ENCODE data around the gene TMEM94. TPM values are rescaled to one million over a fixed set of nuclear protein-coding genes. Genes with fewer than 3 reads are reported as not detected.

Gene TMEM94
- polyA plus RNA-seq, 2 of the 4 experiments (the other 2 are of a cell fraction): 30.5 to 63.8 TPM

DNA sequence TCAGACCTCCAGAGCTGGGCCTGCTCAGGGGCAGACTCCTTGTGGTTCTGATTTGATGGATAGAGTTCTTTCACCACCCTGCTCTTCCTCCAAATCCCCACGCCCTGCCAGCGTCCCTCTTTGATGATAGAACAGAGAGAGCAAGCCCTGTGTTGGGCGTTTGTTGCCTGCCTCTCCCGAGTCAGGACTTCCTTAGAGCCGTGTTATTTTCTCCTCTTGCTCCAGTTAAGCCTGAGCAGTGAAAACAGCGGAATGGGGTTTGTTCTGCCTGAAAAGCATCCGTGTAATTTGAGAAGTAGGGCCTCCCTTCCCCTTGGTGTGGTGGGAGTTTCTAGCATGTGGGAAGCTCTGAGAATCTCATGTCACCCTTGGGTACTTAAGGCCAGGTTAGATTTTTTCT is 22.1 kb downstream of the TMEM94 start:
- no peak overlapping the region for H3K27ac ChIP-seq
- no peak overlapping the region for H3K4me3 ChIP-seq
- no peaks in the 10 kb centered on the region for H3K9me3 ChIP-seq
- TF ChIP-seq JUN (IDR thresholded peaks at IDR 0.05) (no peak), HEYL (CRISPR knock-in tag; IDR thresholded peaks at IDR 0.05) (no peak), RAD21 (conservative IDR thresholded peaks at IDR 0.05 in 1 of 2, IDR thresholded peaks at IDR 0.05 in 1 of 2) (no peak), MAZ (IDR thresholded peaks at IDR 0.05; ENCODE audit: borderline replicate concordance, low read depth, low read length) (no peak)
- DNase-seq (ENCODE audit: low read depth in 1 of 2, low spot score in 1 of 2) (no peak), ATAC-seq (no peak), FAIRE-seq (no peak)
- CTCF ChIA-PET: interaction anchor here (0.7 to 1.3 kb wide), 6 partner anchors 10 to 298 kb away, joined by 3 to 4 read pairs (median 4); partner anchors contain the start of gene SMIM5
- no peaks in the 10 kb centered on the region for H3K4me1 ChIP-seq
- 91% methylated on average over 7 of the region's 7 CpGs for WGBS (ENCODE audit: missing lambda C conversion rate)
- POLR2A ChIA-PET: no interaction called here
- H3K4me2 ChIP-seq: no peak overlapping the region

DNA sequence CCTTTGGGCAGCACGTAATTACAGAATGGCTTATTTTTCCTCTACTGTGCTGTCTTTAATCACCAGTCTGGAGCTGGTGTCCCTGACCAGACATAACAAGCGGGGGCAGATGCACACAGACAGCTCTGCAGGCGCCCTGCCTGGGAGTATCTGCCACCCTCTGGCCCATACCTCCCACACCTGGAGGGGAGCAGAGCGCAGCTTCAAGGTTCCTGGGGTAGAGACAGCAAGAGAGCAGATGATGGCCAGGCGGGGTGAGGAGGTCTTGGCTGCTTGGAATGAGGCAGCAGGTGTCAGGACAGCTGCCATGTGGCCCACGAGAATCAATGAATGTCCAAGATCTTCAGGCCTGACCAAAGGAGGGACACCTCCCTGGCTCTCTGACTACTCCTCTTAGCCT is 23.8 kb downstream of the TMEM94 start:
- CTCF ChIA-PET: interaction anchor here (0.6 to 2.1 kb wide), 11 partner anchors 10 to 153 kb away, joined by 3 to 7 read pairs (median 4); partner anchors contain the start of genes SMIM5 and TSEN54
- 92% methylated on average over 6 of the region's 6 CpGs for WGBS (ENCODE audit: missing lambda C conversion rate)
- H3K4me3 ChIP-seq: no peak overlapping the region
- H3K27ac ChIP-seq: no peak overlapping the region
- DNase-seq (ENCODE audit: low read depth in 1 of 2, low spot score in 1 of 2): no peak
- no peaks in the 10 kb centered on the region for H3K9me3 ChIP-seq
- POLR2A ChIA-PET: interaction anchor here (0.5 kb wide), 1 partner anchor 21 kb away, joined by 3 read pairs; no protein-coding TSS in a partner anchor
- no peak overlapping the region for H3K4me2 ChIP-seq
- TF ChIP-seq ZNF302 (CRISPR knock-in tag; IDR thresholded peaks at IDR 0.05) (no peak), HOXA7 (CRISPR knock-in tag; IDR thresholded peaks at IDR 0.05) (no peak), SMC3 (IDR thresholded peaks at IDR 0.05) (no peak), CBX8 (IDR thresholded peaks at IDR 0.05) (no peak), RCOR1 (IDR thresholded peaks at IDR 0.05; ENCODE audit: low read depth, low read length) (no peak), ZFP36 (IDR thresholded peaks at IDR 0.05; ENCODE audit: borderline replicate concordance, partially characterized antibody) (no peak), ZC3H11A (IDR thresholded peaks at IDR 0.05) (no peak), CHD2 (IDR thresholded peaks at IDR 0.05; ENCODE audit: low read length, partially characterized antibody) (no peak), RARB (CRISPR knock-in tag; IDR thresholded peaks at IDR 0.05) (no peak)
- TF ChIP-seq, protein P1, sequence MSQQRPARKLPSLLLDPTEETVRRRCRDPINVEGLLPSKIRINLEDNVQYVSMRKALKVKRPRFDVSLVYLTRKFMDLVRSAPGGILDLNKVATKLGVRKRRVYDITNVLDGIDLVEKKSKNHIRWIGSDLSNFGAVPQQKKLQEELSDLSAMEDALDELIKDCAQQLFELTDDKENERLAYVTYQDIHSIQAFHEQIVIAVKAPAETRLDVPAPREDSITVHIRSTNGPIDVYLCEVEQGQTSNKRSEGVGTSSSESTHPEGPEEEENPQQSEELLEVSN (IDR thresholded peaks at IDR 0.05; ENCODE audit: borderline replicate concordance, low read depth): no peak
- TF ChIP-seq, protein P2, sequence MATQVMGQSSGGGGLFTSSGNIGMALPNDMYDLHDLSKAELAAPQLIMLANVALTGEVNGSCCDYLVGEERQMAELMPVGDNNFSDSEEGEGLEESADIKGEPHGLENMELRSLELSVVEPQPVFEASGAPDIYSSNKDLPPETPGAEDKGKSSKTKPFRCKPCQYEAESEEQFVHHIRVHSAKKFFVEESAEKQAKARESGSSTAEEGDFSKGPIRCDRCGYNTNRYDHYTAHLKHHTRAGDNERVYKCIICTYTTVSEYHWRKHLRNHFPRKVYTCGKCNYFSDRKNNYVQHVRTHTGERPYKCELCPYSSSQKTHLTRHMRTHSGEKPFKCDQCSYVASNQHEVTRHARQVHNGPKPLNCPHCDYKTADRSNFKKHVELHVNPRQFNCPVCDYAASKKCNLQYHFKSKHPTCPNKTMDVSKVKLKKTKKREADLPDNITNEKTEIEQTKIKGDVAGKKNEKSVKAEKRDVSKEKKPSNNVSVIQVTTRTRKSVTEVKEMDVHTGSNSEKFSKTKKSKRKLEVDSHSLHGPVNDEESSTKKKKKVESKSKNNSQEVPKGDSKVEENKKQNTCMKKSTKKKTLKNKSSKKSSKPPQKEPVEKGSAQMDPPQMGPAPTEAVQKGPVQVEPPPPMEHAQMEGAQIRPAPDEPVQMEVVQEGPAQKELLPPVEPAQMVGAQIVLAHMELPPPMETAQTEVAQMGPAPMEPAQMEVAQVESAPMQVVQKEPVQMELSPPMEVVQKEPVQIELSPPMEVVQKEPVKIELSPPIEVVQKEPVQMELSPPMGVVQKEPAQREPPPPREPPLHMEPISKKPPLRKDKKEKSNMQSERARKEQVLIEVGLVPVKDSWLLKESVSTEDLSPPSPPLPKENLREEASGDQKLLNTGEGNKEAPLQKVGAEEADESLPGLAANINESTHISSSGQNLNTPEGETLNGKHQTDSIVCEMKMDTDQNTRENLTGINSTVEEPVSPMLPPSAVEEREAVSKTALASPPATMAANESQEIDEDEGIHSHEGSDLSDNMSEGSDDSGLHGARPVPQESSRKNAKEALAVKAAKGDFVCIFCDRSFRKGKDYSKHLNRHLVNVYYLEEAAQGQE (IDR thresholded peaks at IDR 0.05): no peak
- ATAC-seq: no peak
- no peak for FAIRE-seq
- no peaks in the 10 kb centered on the region for H3K4me1 ChIP-seq

DNA sequence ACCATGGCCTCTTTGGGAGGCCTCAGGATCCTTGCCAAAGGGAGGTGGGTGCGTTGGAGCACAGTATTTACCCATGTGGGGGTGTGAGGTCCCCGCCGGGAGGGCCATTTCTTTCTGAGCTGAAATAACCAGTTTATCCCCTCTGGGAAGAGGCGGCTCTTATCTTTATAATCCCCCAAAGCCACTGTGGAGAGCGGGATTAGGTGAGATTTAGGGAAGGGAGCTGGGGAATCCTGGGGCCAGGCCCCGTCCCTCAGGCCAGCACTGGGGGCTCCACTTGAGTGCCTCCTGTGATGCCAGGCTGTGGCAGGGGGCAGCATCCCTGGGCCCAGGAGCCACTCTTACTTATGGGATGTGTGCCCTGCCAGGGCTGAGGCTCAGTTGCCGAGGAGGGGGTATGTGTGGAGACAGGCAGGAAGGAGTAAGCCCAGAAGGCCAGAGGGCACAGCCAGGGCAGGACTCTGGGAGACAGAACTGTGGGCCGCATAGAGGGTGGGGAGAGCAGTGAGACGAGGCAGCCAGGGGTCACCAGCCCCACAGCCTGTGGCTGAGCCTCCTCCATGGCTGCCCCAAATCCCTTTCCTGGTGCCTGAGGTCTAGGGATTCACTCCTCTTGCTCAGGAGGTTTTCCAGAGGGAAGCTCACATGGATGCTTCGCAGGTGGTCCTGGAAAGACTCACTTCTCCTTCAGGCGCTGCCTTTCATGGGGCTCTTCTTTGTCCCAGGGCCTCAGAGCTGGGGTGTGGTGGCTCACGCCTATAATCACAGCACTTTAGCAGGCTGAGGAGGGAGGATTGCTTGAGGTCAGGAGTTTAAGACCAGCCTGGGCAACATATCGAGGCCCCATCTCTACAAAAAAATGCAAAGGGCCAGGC is 25.0 kb downstream of the TMEM94 start:
- Histone ChIP-seq H3K4me1 (no peaks in the 10 kb centered on the region), H3K4me2 (no peak overlapping the region), H3K9me3 (no peaks in the 10 kb centered on the region), H3K4me3 (no peak overlapping the region), H3K27ac (peak overlapping the region in 1 of 2 experiments; percentile 9; a peak in 1 of 6 replicates)
- ChIA-PET CTCF (interaction anchor here (0.8 to 6.1 kb wide), 10 partner anchors 9 to 152 kb away, joined by 3 to 26 read pairs (median 5); partner anchors contain the start of genes SMIM5 and TSEN54), POLR2A (no interaction called here)
- FAIRE-seq: no peak
- no peak for DNase-seq (ENCODE audit: low read depth in 1 of 2, low spot score in 1 of 2)
- WGBS (ENCODE audit: missing lambda C conversion rate): 93% methylated on average over 13 of the region's 13 CpGs
- ATAC-seq: peak in 1 of 2 experiments; percentile 24; a peak in 3 of 6 replicates
- TF ChIP-seq CHD2 (IDR thresholded peaks at IDR 0.05; ENCODE audit: low read length, partially characterized antibody): no peak
- no peak for TF ChIP-seq FOSB (CRISPR knock-in tag; IDR thresholded peaks at IDR 0.05)
- TF ChIP-seq BHLHE40 (IDR thresholded peaks at IDR 0.05; ENCODE audit: low read depth, low read length): no peak
- TF ChIP-seq, protein P3, sequence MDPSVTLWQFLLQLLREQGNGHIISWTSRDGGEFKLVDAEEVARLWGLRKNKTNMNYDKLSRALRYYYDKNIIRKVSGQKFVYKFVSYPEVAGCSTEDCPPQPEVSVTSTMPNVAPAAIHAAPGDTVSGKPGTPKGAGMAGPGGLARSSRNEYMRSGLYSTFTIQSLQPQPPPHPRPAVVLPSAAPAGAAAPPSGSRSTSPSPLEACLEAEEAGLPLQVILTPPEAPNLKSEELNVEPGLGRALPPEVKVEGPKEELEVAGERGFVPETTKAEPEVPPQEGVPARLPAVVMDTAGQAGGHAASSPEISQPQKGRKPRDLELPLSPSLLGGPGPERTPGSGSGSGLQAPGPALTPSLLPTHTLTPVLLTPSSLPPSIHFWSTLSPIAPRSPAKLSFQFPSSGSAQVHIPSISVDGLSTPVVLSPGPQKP (IDR thresholded peaks at IDR 0.05; ENCODE audit: low read depth, low read length): no peak
- TF ChIP-seq CEBPB (IDR thresholded peaks at IDR 0.05): no peak
- no peak for TF ChIP-seq RNF2 (IDR thresholded peaks at IDR 0.05; ENCODE audit: borderline replicate concordance, low read depth)
- no peak for TF ChIP-seq HEYL (CRISPR knock-in tag; IDR thresholded peaks at IDR 0.05)
- no peak for TF ChIP-seq ZFP36 (IDR thresholded peaks at IDR 0.05; ENCODE audit: borderline replicate concordance, partially characterized antibody)
- TF ChIP-seq EP300 (IDR thresholded peaks at IDR 0.05): no peak
- TF ChIP-seq PHF8 (IDR thresholded peaks at IDR 0.05; ENCODE audit: borderline replicate concordance, low read depth): no peak
- no peak for TF ChIP-seq RAD21 (conservative IDR thresholded peaks at IDR 0.05 in 1 of 2, IDR thresholded peaks at IDR 0.05 in 1 of 2)
- TF ChIP-seq NFE2L2 (conservative IDR thresholded peaks at IDR 0.05; ENCODE audit: low read length): no peak
- TF ChIP-seq, protein P4, sequence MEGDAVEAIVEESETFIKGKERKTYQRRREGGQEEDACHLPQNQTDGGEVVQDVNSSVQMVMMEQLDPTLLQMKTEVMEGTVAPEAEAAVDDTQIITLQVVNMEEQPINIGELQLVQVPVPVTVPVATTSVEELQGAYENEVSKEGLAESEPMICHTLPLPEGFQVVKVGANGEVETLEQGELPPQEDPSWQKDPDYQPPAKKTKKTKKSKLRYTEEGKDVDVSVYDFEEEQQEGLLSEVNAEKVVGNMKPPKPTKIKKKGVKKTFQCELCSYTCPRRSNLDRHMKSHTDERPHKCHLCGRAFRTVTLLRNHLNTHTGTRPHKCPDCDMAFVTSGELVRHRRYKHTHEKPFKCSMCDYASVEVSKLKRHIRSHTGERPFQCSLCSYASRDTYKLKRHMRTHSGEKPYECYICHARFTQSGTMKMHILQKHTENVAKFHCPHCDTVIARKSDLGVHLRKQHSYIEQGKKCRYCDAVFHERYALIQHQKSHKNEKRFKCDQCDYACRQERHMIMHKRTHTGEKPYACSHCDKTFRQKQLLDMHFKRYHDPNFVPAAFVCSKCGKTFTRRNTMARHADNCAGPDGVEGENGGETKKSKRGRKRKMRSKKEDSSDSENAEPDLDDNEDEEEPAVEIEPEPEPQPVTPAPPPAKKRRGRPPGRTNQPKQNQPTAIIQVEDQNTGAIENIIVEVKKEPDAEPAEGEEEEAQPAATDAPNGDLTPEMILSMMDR (IDR thresholded peaks at IDR 0.05): no peak
- no peak for TF ChIP-seq HOXB5 (CRISPR knock-in tag; IDR thresholded peaks at IDR 0.05)

Data from A549 (cell line).